Fibroblast of skin of right biceps (primary cell): ENCODE results near the gene TRNP1.
A peak's percentile ranks its signal among the peaks of the same experiment; 100 is the strongest.
"Not testable (repeated sequence)": the region's sequence is repeated elsewhere in the genome, so short reads cannot be mapped to it uniquely, and the experiment has no call there.

Experiments
- DNase-seq: peaks from one replicate; pipeline ENCODE4 v3.0.0-alpha.2; 2013

TRNP1 gene

GRCh38 chr1:26976621-26977510 lies 16.6 kb upstream of the TRNP1 start:
- DNase-seq: no peak

- DNase-seq: no peak
Measured at GRCh38 chr1:26978901-26979300, 14.6 kb upstream of the TRNP1 start.

- no peak for DNase-seq
Measured at GRCh38 chr1:26981146-26981846, 12.2 kb upstream of the TRNP1 start.

GRCh38 chr1:26983863-26984262 lies 9.6 kb upstream of the TRNP1 start:
- DNase-seq: peak; percentile 46

- no peak for DNase-seq
Measured at GRCh38 chr1:26984291-26984690, 9.2 kb upstream of the TRNP1 start.

GRCh38 chr1:26986658-26987057 lies 6.8 kb upstream of the TRNP1 start:
- no peak for DNase-seq

- DNase-seq: not testable (repeated sequence)
Measured at GRCh38 chr1:26989403-26990109, 3.9 kb upstream of the TRNP1 start.

GRCh38 chr1:26991310-26992116 lies 2.0 kb upstream of the TRNP1 start:
- peak; percentile 90 for DNase-seq

- no peak for DNase-seq
Measured at GRCh38 chr1:26994020-26994786, 711 bp downstream of the TRNP1 start.

- no peak for DNase-seq
Measured at GRCh38 chr1:26994787-26995517, 1.5 kb downstream of the TRNP1 start.

GRCh38 chr1:26996024-26996423 lies 2.5 kb downstream of the TRNP1 start:
- DNase-seq: peak; percentile 65

GRCh38 chr1:26996665-26997064 lies 3.2 kb downstream of the TRNP1 start:
- DNase-seq: no peak

- peak; percentile 73 for DNase-seq
Measured at GRCh38 chr1:26998429-26999300, 5.2 kb downstream of the TRNP1 start.

- DNase-seq: peak; percentile 100
Measured at GRCh38 chr1:26999440-26999987, 6.0 kb downstream of the TRNP1 start.

GRCh38 chr1:27000090-27000816 lies 6.8 kb downstream of the TRNP1 start:
- no peak for DNase-seq

GRCh38 chr1:27000817-27001460 lies 7.4 kb downstream of the TRNP1 start:
- DNase-seq: peak; percentile 89

GRCh38 chr1:27001570-27002360 lies 8.3 kb downstream of the TRNP1 start:
- peak; percentile 42 for DNase-seq
